GM23338 (cell line): ENCODE data around the gene RNF152.

Experiments
- EZH2phosphoT487 ChIP-seq: fragments of 200-600 bp; sonication (generic); IDR thresholded peaks from one replicate; pipeline ENCODE4 v1.8.1; 2018; ENCODE audit warnings: antibody characterized with exemption; ENCODE audit not compliant: unreplicated experiment
- POLR2AphosphoS5 ChIP-seq: IDR thresholded peaks from 2 replicates; pipeline ENCODE4 v1.6.1; 2016; ENCODE audit warnings: antibody characterized with exemption, low read depth
- TF ChIP-seq, protein P1 (sequence below), 2 experiments: fragments of 200-600 bp in 1 of 2; sonication (generic) in 1 of 2; conservative IDR thresholded peaks; 2 replicates each; pipeline versions ENCODE4 v1.5.1 to v1.6.1; 2016 to 2017; ENCODE audit warnings: antibody characterized with exemption in 2 of 2, low read depth in 2 of 2, mild to moderate bottlenecking in 2 of 2, moderate library complexity in 1 of 2
- TF ChIP-seq, protein P2 (sequence below): IDR thresholded peaks from one replicate; pipeline ENCODE4 v1.6.1; 2018; ENCODE audit warnings: antibody characterized with exemption; ENCODE audit not compliant: unreplicated experiment

DNA sequence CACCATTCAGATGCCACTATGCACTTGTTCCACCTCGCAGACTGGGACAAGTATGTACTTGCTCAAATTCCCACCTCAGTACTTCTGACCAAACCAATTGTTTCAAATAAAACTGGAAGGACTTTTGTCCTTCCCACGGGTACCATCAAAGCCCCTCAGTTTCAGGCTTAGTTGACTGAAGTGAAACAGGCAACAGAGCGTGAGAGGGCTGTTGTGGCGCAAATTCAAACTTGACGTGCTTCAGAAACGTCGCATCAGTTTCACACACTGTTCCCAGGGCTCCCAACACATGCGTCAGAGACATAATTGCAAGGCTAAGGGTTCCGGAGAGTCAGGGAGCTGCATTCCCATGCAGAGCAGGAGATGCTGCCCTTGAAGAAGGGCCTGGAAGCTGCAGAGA, 33.7 kb downstream of the RNF152 start:
- TF ChIP-seq, protein P1, sequence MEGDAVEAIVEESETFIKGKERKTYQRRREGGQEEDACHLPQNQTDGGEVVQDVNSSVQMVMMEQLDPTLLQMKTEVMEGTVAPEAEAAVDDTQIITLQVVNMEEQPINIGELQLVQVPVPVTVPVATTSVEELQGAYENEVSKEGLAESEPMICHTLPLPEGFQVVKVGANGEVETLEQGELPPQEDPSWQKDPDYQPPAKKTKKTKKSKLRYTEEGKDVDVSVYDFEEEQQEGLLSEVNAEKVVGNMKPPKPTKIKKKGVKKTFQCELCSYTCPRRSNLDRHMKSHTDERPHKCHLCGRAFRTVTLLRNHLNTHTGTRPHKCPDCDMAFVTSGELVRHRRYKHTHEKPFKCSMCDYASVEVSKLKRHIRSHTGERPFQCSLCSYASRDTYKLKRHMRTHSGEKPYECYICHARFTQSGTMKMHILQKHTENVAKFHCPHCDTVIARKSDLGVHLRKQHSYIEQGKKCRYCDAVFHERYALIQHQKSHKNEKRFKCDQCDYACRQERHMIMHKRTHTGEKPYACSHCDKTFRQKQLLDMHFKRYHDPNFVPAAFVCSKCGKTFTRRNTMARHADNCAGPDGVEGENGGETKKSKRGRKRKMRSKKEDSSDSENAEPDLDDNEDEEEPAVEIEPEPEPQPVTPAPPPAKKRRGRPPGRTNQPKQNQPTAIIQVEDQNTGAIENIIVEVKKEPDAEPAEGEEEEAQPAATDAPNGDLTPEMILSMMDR (conservative IDR thresholded peaks at IDR 0.05; ENCODE audit: low read depth in 2 of 2), result no peak
- TF ChIP-seq, protein P2, sequence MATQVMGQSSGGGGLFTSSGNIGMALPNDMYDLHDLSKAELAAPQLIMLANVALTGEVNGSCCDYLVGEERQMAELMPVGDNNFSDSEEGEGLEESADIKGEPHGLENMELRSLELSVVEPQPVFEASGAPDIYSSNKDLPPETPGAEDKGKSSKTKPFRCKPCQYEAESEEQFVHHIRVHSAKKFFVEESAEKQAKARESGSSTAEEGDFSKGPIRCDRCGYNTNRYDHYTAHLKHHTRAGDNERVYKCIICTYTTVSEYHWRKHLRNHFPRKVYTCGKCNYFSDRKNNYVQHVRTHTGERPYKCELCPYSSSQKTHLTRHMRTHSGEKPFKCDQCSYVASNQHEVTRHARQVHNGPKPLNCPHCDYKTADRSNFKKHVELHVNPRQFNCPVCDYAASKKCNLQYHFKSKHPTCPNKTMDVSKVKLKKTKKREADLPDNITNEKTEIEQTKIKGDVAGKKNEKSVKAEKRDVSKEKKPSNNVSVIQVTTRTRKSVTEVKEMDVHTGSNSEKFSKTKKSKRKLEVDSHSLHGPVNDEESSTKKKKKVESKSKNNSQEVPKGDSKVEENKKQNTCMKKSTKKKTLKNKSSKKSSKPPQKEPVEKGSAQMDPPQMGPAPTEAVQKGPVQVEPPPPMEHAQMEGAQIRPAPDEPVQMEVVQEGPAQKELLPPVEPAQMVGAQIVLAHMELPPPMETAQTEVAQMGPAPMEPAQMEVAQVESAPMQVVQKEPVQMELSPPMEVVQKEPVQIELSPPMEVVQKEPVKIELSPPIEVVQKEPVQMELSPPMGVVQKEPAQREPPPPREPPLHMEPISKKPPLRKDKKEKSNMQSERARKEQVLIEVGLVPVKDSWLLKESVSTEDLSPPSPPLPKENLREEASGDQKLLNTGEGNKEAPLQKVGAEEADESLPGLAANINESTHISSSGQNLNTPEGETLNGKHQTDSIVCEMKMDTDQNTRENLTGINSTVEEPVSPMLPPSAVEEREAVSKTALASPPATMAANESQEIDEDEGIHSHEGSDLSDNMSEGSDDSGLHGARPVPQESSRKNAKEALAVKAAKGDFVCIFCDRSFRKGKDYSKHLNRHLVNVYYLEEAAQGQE, result no peak
- no peak for TF ChIP-seq EZH2phosphoT487
- TF ChIP-seq POLR2AphosphoS5, result no peak
